Right lobe of liver (tissue), 4 donors: ENCODE measurements around the gene FAM120C.

ENCODE experiments used
- POLR2A ChIP-seq: fragments of 450-650 bp; IDR thresholded peaks from one replicate; pipeline ENCODE4 v1.6.1; 2017; ENCODE audit warnings: antibody characterized with exemption, mild to moderate bottlenecking
- TF ChIP-seq, protein P1 (sequence below), 4 donors: fragments of 200-600 bp in 3 of 4; fragments of 450-650 bp in 1 of 4; IDR thresholded peaks; one replicate each; pipeline versions ENCODE4 v1.5.1 to v1.8.0; 2016 to 2022; ENCODE audit warnings: antibody characterized with exemption in 4 of 4, mild to moderate bottlenecking in 2 of 4
- donor health status: DM: no; HTN: no; CAD: no.
- donor health status: DM: no; HTN: no; CAD: no.
- donor health status: DM: no; HTN: yes; CAD: no.

DNA sequence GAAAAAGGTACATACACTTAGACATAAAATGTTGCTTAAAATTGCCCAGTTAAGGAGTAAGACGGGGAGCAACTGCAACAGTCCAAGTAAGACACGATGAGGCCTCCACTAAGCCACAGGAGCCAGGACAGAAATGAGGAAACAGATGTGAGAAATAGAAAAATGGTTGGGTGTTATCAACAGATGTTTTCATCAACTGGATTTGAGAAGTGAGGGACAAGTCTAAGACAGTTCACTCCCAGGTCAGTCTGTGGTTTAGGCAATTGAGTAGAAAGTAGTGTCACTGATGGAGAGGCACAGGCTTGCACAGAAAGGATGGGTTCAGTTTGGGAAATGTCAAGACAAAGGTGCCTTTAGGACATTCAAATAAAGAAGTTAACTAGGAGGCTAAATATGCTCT is 115.3 kb downstream of the FAM120C start:
- TF ChIP-seq, protein P1, sequence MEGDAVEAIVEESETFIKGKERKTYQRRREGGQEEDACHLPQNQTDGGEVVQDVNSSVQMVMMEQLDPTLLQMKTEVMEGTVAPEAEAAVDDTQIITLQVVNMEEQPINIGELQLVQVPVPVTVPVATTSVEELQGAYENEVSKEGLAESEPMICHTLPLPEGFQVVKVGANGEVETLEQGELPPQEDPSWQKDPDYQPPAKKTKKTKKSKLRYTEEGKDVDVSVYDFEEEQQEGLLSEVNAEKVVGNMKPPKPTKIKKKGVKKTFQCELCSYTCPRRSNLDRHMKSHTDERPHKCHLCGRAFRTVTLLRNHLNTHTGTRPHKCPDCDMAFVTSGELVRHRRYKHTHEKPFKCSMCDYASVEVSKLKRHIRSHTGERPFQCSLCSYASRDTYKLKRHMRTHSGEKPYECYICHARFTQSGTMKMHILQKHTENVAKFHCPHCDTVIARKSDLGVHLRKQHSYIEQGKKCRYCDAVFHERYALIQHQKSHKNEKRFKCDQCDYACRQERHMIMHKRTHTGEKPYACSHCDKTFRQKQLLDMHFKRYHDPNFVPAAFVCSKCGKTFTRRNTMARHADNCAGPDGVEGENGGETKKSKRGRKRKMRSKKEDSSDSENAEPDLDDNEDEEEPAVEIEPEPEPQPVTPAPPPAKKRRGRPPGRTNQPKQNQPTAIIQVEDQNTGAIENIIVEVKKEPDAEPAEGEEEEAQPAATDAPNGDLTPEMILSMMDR (IDR thresholded peaks at IDR 0.05): no peak
- TF ChIP-seq POLR2A: no peak
